Smooth muscle cell (in vitro differentiated cells): Measurements from ENCODE around the gene ALDH7A1. TPM values are rescaled to one million over a fixed set of nuclear protein-coding genes. Genes with fewer than 3 reads are reported as not detected.
"Not testable (repeated sequence)": the region's sequence is repeated elsewhere in the genome, so short reads cannot be mapped to it uniquely, and the experiment has no call there.

Experiments
- DNase-seq: peaks from one replicate; lab custom pipeline; 2025; ENCODE audit not compliant: unreplicated experiment; lab: John Stamatoyannopoulos, UW
- H2AFZ ChIP-seq: fragments of 200-600 bp; sonication (generic); 2 replicates; pipeline ENCODE4 v1.6.0; 2016; ENCODE audit warnings: antibody characterized with exemption, low read depth, mild to moderate bottlenecking
- H3F3A ChIP-seq: fragments of 200-600 bp; sonication (generic); 2 replicates; pipeline ENCODE4 v1.6.0; 2017; ENCODE audit warnings: antibody characterized with exemption, low read depth
- H3K27ac ChIP-seq: fragments of 200-600 bp; sonication (generic); 2 replicates; pipeline ENCODE4 v1.5.1; 2016; ENCODE audit warnings: low read depth, mild to moderate bottlenecking
- H3K27me3 ChIP-seq: fragments of 200-600 bp; sonication (generic); 2 replicates; pipeline ENCODE4 v1.6.1; 2016; ENCODE audit warnings: low read depth, mild to moderate bottlenecking
- H3K36me3 ChIP-seq: fragments of 200-600 bp; sonication (generic); 2 replicates; pipeline ENCODE4 v1.5.1; 2016; ENCODE audit warnings: low read depth
- H3K4me1 ChIP-seq: fragments of 200-600 bp; sonication (generic); 2 replicates; pipeline ENCODE4 v1.5.1; 2016; ENCODE audit warnings: low read depth
- H3K4me2 ChIP-seq: fragments of 200-600 bp; sonication (generic); 2 replicates; pipeline ENCODE4 v1.6.0; 2016; ENCODE audit warnings: mild to moderate bottlenecking
- H3K4me3 ChIP-seq: fragments of 200-600 bp; sonication (generic); 2 replicates; pipeline ENCODE4 v1.5.1; 2016; ENCODE audit warnings: mild to moderate bottlenecking
- H3K79me2 ChIP-seq: fragments of 200-600 bp; sonication (generic); 2 replicates; pipeline ENCODE4 v1.6.0; 2016; ENCODE audit warnings: low read depth, mild to moderate bottlenecking
- H3K9ac ChIP-seq: fragments of 200-600 bp; sonication (generic); 2 replicates; pipeline ENCODE4 v1.6.0; 2016; ENCODE audit warnings: low read depth
- H3K9me3 ChIP-seq: fragments of 200-600 bp; sonication (generic); replicated peaks from 2 replicates; pipeline ENCODE4 v1.5.1; 2016; ENCODE audit warnings: low read depth
- H4K20me1 ChIP-seq: fragments of 200-600 bp; sonication (generic); 2 replicates; pipeline ENCODE4 v1.6.0; 2016; ENCODE audit warnings: low read depth
- CTCF ChIP-seq: fragments of 200-600 bp; sonication (generic); IDR thresholded peaks from 2 replicates; pipeline ENCODE4 v1.5.1; 2017; ENCODE audit warnings: borderline replicate concordance, mild to moderate bottlenecking, antibody characterized with exemption; ENCODE audit not compliant: insufficient read depth, poor library complexity, severe bottlenecking
- WGBS: methylation state at CpG from one replicate; pipeline ENCODE4 v1.1.7; 2016; ENCODE audit warnings: low lambda C conversion rate; 5-methylcytosine and 5-hydroxymethylcytosine counted together
- polyA plus RNA-seq: library from polyadenylated mRNA; unstranded; fragments of >200 nt; fragmentation: Nextera tagmentation; extraction: Ambion mirVana; gene quantifications from 2 replicates; pipeline ENCODE4 v1.2.1, GENCODE V29; 2016
- total RNA-seq: library from RNA; depleted of rRNA; stranded (reverse); fragments of >200 nt; gene quantifications from 2 replicates; pipeline ENCODE4 v1.2.3, GENCODE V29; 2014

ALDH7A1 gene
- total and polyA plus RNA-seq, 2 experiments from 2014 or later = 26.5 to 55.3 TPM

- H3K4me3 ChIP-seq = no peak overlapping the region
- TF ChIP-seq CTCF = no peak
- WGBS = 24% methylated on average over 4 of the region's 4 CpGs
Observed at GRCh38 chr5:126624534-126624933, 29.5 kb upstream of the ALDH7A1 start.

DNA sequence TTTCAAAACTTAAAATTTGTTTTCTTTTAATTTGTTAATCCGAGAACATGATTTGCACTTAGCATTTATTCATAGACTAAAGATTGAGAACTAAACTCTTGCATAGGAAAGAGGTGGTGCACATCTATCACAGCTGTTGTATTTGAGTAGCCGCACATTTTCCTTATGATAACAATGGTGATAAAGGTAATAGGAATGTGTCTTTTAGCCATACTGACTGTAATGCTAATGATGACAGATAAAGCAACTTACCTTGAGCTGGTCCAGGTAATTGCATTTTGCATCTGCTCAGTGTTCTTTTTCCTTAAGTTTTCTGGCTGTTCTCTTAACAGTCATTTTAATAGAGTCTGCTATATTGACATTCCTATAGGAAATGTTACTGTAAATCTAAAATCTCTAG, 24.8 kb upstream of the ALDH7A1 start:
- H3K27ac ChIP-seq = no peak overlapping the region
- peaks cover 10% of the 10 kb centered on the region for H3K79me2 ChIP-seq
- no peaks in the 10 kb centered on the region for H3K9me3 ChIP-seq
- peaks cover 22% of the 10 kb centered on the region for H4K20me1 ChIP-seq
- H3K36me3 ChIP-seq = peaks cover 9% of the 10 kb centered on the region
- TF ChIP-seq CTCF = no peak
- peaks cover 17% of the 10 kb centered on the region for H3F3A ChIP-seq
- no peak for DNase-seq
- no peak overlapping the region for H3K9ac ChIP-seq
- H3K4me1 ChIP-seq = peaks cover 3% of the 10 kb centered on the region
- no peak overlapping the region for H3K4me3 ChIP-seq
- no peak overlapping the region for H2AFZ ChIP-seq
- H3K27me3 ChIP-seq = no peaks in the 10 kb centered on the region
- no peak overlapping the region for H3K4me2 ChIP-seq
- WGBS = 88% methylated on average over 2 of the region's 2 CpGs

More at GRCh38 chr5:126624534-126624933, 29.5 kb upstream of the ALDH7A1 start:
- peaks cover 7% of the 10 kb centered on the region for H4K20me1 ChIP-seq
- H3K27me3 ChIP-seq = no peaks in the 10 kb centered on the region
- H3K79me2 ChIP-seq = no peaks in the 10 kb centered on the region
- peaks cover 3% of the 10 kb centered on the region for H3K4me1 ChIP-seq
- peak overlapping the region; percentile 69 for H3K4me2 ChIP-seq
- no peak for DNase-seq
- peaks cover 17% of the 10 kb centered on the region for H3F3A ChIP-seq
- peak overlapping the region; percentile 93 for H3K27ac ChIP-seq
- H3K9me3 ChIP-seq = no peaks in the 10 kb centered on the region
- peak overlapping the region; percentile 42 for H3K9ac ChIP-seq
- H3K36me3 ChIP-seq = peaks cover 20% of the 10 kb centered on the region
- H2AFZ ChIP-seq = no peak overlapping the region

DNA sequence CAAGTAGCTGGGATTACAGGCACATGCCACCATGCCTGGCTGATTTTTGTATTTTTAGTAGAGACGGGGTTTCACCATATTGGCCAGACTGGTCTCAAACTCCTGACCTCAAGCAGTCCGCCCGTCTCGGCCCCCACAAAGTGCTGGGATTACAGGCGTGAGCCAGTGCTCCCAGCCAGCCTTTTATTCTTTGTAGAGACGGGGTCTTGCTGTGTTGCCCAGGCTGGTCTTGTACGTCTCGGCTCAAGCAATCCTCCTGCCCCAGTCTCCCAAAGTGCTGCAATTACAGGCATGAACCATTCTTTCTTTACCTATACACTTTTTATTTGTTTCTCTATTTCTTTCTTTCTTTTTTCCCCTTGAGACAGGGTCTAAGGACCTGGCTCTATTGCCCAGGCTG, 22.6 kb upstream of the ALDH7A1 start:
- H3K79me2 ChIP-seq = peaks cover 20% of the 10 kb centered on the region
- not testable (repeated sequence) for H3K9ac ChIP-seq

DNA sequence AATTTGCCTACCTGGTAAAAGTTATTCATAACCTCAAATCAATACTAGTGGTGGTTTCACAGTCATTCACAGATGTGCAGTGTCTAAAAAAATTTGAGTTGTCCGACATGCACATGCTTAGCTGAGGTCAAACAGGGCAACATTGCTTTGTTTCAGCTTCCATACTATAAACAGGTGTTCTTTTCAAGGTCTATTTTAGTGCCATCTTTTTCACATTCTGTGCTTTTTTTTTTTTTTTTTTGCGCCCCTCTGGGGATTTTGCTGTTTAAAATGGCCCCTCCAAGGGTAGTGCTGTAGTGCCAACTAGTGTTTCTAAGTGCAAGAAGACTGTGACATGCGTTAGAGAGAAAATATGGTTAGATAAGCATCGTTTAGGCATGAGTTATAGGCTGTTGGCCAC, 20.3 kb upstream of the ALDH7A1 start:
- TF ChIP-seq CTCF = no peak
- no peak for DNase-seq
- Histone ChIP-seq H3K9ac (no peak overlapping the region), H3K4me2 (no peak overlapping the region), H3F3A (no peaks in the 10 kb centered on the region), H4K20me1 (peaks cover 56% of the 10 kb centered on the region), H3K9me3 (no peaks in the 10 kb centered on the region), H3K79me2 (peaks cover 42% of the 10 kb centered on the region), H2AFZ (no peak overlapping the region), H3K4me1 (no peaks in the 10 kb centered on the region), H3K27ac (no peak overlapping the region), H3K36me3 (peaks cover 9% of the 10 kb centered on the region), H3K4me3 (no peak overlapping the region), H3K27me3 (no peaks in the 10 kb centered on the region)
- WGBS = 96% methylated on average over 4 of the region's 4 CpGs

More for the DNA sequence above, 22.6 kb upstream of the ALDH7A1 start:
- not testable (repeated sequence) for H2AFZ ChIP-seq, H3K4me2 ChIP-seq, H3K27me3 ChIP-seq, H3K27ac ChIP-seq, H3K36me3 ChIP-seq, H3F3A ChIP-seq, H3K4me1 ChIP-seq, DNase-seq, H3K9me3 ChIP-seq, H3K4me3 ChIP-seq
- WGBS = 97% methylated on average over 8 of the region's 8 CpGs
- H4K20me1 ChIP-seq = peaks cover 43% of the 10 kb centered on the region
